ENCODE data around the gene CASZ1.

GRCh38 chr1:10697621-10698160 lies 98.8 kb downstream of the CASZ1 start:
- no peak for TF ChIP-seq GATA3 (IDR thresholded peaks at IDR 0.05; ENCODE audit: low read depth, low read length)
- TF ChIP-seq GATA2 (IDR thresholded peaks at IDR 0.05; ENCODE audit: low read depth, low read length) = no peak

Measured in SH-SY5Y (cell line).